PFSK-1 (cell line): ENCODE data around the gene NME9.

ENCODE experiments used
- FOXP2 ChIP-seq: optimal IDR thresholded peaks from 2 replicates; pipeline ENCODE3; 2011; ENCODE audit warnings: borderline replicate concordance, control low read depth, inconsistent platforms; ENCODE audit not compliant: insufficient read depth; ENCODE audit errors: extremely low read length, extremely low read depth
- POLR2AphosphoS5 ChIP-seq: IDR thresholded peaks from 2 replicates; pipeline ENCODE4 v1.6.1; 2012; ENCODE audit warnings: low read depth, mild to moderate bottlenecking, control low read depth, low read length, moderate library complexity
- REST ChIP-seq, 2 experiments: IDR thresholded peaks; 2 replicates each; pipeline versions ENCODE4 v1.6.1 to v1.8.0; 2011 to 2012; ENCODE audit warnings: low read depth in 2 of 2, low read length in 2 of 2, control low read depth in 1 of 2, inconsistent platforms in 1 of 2, mild to moderate bottlenecking in 1 of 2, moderate library complexity in 1 of 2; ENCODE audit not compliant: insufficient read depth in 1 of 2
- SIN3A ChIP-seq: IDR thresholded peaks from 2 replicates; pipeline ENCODE4 v1.6.1; 2012; ENCODE audit warnings: mild to moderate bottlenecking, low read length, moderate library complexity, borderline replicate concordance; ENCODE audit not compliant: insufficient read depth
- TAF1 ChIP-seq: IDR thresholded peaks from 2 replicates; pipeline ENCODE4 v1.6.1; 2012; ENCODE audit warnings: low read length, control low read depth, borderline replicate concordance; ENCODE audit not compliant: insufficient read depth

The NME9 gene

GRCh38 chr3:138363322-138363721, 33.7 kb upstream of the NME9 start:
- TF ChIP-seq REST (IDR thresholded peaks at IDR 0.05; ENCODE audit: insufficient read depth in 1 of 2, low read depth in 2 of 2, low read length in 2 of 2) (no peak), TAF1 (no peak), SIN3A (no peak), FOXP2 (no peak), POLR2AphosphoS5 (no peak)

GRCh38 chr3:138362538-138362937, 32.9 kb upstream of the NME9 start:
- TF ChIP-seq FOXP2: no peak
- TF ChIP-seq REST (IDR thresholded peaks at IDR 0.05; ENCODE audit: insufficient read depth in 1 of 2, low read depth in 2 of 2, low read length in 2 of 2): no peak
- no peak for TF ChIP-seq POLR2AphosphoS5
- no peak for TF ChIP-seq SIN3A
- no peak for TF ChIP-seq TAF1

- no peak for TF ChIP-seq SIN3A
Measured at GRCh38 chr3:138361561-138361971, 31.9 kb upstream of the NME9 start.

- TF ChIP-seq REST (IDR thresholded peaks at IDR 0.05; ENCODE audit: insufficient read depth in 1 of 2, low read depth in 2 of 2, low read length in 2 of 2): no peak
- no peak for TF ChIP-seq SIN3A
- no peak for TF ChIP-seq POLR2AphosphoS5
- no peak for TF ChIP-seq FOXP2
- no peak for TF ChIP-seq TAF1
Measured at GRCh38 chr3:138360869-138361525, 31.3 kb upstream of the NME9 start.

- TF ChIP-seq POLR2AphosphoS5 (no peak), TAF1 (no peak), REST (IDR thresholded peaks at IDR 0.05; ENCODE audit: insufficient read depth in 1 of 2, low read depth in 2 of 2, low read length in 2 of 2) (no peak), FOXP2 (no peak), SIN3A (no peak)
Measured at GRCh38 chr3:138359919-138360868, 30.5 kb upstream of the NME9 start.
